HuH-7 (cell line): ENCODE measurements around the gene HEXD.

ENCODE experiments used
- DNase-seq: peaks from one replicate; pipeline ENCODE4 v3.0.0; 2011; ENCODE audit warnings: low spot score

Gene HEXD

DNA sequence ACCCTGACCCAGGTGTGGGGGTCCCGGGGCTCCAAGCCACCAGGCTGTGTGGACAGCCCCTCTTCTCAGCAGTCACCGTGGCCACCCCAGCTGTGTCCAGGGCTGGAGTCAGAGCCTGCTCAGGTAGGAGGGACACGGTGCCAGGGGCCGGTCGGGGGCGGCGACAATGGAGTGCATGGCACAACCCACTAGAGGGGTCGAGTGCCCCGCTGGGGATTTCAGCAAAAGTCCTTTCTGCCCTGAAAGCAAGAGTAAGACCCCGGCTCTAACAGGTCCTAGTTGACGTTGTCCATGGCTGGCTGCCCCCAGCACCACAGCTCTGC, 35.3 kb upstream of the HEXD start:
- DNase-seq, result no peak

DNA sequence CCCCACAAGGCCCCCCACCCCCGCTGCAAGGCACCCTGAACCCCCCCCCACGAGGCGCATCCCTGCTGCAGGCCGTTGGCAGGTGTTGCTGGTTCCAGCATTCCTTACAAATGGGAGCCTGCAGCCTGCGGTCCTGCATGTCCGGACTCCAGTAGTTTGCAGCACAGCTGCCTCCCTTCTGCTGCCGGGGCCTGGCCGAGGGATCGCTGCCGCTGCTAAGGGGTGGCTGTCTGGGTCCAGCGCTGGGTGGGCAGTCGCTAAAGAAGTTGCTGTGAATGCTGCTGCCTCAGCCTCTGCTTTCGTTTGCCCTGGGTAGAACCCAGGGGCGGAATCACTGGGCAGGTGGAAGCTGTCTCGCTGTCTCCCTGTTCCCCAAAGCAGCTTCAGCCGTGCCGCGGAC, 34.7 kb upstream of the HEXD start:
- DNase-seq, result no peak

DNA sequence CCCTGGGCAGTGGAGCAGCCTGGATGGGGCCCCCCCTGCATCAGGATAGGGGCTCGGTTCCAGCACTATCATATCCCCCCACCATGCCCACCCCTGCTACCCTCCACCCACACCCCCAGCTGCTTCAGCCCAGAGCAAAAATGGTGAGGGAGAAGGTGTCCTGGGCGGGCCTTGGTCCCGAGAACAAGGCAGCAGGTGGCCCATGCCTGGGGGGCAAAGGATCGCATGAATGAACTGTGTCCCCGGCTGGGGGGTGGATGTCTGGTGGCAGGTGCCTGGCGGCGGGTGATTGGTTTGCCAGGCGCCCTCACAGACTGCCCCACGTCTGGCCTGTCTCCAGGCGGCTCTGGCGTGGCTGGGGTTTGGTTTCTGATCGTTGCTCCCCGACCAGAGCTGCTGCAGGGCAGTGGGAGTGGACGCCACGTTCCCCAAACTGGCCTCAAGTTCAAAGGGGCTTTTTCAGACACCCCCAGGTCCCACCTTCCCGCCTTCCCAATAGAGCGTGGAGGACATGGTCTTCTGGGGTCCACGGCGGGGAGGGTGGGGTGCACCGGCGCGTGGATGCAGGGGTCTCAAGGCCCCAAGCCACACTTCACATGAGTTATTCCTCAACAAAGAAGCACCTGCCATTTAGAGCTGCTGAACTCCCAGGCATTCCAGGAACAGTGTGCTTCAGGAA, 34.0 kb upstream of the HEXD start:
- no peak for DNase-seq

DNA sequence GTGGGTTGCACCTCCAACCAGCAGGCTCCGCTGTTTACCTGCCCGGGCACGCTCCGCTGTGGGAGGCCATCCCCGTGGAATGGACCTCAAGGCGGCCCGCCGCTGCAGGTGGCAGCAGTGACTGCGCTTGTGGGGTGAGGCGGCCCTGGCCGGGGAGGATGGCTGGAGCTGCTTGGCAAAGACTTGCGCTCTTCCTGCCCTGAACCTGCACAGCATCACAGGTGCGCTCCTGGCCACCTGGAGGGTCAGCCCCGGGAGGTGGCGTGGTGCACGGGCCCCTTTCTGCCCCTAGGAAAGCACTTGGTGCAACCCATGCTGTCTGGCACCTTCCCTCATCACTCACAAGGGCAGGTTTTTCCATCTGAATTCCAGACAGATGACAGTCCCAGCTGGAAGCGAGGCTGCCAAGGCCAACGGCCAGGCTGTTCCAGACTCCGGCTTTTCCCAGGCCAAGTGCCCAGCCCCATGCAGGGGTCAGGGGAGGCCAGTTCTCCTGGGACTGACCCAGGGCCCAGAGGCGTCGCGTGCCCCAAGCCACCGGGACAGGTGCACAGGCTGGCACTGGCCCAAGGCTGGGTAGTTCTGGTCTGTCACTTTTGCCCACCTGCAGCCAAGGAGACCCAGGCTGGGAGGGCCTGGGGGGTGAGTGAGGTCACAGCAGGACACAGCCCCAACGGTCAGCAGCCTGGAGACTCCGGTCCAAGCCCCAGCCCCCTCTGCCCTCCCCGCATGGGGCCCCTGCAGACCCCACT, 33.2 kb upstream of the HEXD start:
- no peak for DNase-seq

DNA sequence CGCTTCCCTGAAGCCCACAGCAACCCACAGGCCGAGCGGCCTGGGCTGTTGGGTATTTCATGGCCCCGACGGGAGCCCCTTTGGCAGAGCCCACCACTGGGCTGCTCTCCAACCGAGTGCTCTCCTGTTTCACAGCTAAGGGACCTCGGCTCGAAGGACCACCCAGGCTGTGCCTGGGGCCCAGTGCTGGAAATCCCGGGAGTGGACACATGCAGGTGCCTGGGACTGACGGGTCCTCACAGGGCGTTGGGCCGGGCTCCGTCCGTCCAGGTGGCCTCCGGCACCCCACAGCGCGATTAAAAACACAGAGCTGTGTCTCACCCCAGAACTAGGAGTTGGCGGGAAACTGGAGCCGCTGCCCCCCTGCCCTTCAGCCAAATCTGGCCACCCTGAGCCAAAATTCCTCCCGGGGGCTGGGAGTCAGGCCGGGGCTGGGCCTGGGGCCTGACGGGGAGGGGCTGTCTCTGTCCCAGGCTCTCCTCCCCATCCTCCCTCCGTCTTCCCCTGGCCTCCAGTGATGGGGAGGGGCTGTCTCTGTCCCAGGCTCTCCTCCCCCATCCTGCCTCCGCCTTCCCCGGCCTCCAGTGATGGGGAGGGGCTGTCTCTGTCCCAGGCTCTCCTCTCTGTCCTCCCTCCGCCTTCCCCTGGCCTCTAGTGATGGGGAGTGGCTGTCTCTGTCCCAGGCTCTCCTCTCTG, 32.4 kb upstream of the HEXD start:
- DNase-seq, result no peak

DNA sequence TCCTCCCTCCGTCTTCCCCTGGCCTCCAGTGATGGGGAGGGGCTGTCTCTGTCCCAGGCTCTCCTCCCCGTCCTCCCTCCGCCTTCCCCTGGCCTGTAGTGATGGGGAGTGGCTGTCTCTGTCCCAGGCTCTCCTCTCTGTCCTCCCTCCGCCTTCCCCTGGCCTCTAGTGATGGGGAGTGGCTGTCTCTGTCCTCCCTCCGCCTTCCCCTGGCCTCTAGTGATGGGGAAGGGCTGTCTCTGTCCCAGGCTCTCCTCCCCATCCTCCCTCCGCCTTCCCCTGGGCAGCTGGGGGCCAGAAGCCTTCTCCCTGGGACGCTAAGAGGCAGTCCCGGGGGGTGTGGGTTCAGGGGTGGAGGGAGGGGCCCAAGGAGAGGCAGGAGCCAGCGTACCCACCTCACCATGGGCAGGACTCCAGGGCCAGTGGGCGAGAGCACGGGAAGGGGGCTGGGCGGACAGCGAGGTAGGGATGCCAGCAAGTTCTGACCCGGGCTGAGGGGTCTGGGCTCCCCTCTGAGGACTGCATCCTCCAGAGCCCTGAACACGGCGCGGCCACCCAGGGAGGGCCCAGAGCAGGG, 31.8 kb upstream of the HEXD start:
- DNase-seq, result no peak

DNA sequence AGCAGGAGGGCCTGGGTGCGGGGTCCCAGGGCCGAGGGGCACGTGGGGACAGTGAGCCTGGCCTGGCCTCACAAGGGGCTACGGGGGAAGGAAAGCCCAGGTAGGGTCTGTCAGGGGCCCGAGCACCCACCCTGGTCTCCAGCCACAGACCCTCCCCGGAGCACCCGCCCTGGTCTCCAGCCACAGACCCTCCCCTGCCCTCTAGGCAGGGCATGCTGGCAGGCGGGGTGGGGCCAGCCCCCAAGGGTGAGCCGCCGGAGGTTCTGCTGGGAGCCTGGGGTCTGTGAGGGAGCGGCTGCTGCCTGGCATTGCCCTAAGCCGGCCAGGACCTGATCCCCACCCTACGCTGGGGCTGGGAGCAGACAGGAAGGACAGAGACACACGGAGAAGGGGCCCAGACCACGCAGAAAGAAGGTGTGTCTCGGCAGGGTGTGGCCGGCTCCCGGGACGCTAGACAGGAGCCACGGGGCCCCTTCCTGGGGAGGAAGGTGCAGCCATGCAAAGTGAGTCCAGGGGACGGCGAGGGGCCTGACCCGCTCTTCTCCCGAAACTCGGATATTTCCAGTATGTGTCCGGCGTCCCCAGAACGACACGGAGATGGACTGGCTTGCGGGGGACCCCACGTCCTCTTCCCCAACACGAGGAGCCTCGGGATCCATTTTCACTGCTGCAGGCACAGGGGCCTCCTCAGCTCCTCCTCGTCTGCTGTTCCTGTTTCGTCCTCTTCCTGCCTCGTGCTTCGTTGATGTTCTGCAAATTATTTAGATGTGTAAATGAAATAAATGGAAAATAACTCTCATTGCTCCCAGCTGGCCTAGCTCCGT, 31.1 kb upstream of the HEXD start:
- no peak for DNase-seq

DNA sequence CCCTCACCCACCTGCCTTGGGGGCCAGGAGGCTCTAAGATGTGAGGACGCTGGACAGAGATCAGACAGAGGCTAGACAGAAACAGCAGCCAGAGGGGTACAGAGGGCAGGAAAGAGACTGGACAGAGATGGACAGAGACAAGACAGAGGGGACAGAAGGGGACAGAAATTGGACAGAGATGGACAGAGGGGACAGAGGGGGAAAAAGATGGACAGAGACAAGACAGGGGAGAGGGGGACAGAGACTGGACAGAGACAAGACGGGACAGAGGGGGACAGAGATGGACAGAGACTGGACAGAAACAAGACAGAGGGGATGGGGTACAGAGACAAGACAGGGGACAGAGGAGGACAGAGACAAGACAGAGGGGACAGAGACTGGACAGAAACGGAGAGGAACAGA, 30.4 kb upstream of the HEXD start:
- DNase-seq, result no peak

DNA sequence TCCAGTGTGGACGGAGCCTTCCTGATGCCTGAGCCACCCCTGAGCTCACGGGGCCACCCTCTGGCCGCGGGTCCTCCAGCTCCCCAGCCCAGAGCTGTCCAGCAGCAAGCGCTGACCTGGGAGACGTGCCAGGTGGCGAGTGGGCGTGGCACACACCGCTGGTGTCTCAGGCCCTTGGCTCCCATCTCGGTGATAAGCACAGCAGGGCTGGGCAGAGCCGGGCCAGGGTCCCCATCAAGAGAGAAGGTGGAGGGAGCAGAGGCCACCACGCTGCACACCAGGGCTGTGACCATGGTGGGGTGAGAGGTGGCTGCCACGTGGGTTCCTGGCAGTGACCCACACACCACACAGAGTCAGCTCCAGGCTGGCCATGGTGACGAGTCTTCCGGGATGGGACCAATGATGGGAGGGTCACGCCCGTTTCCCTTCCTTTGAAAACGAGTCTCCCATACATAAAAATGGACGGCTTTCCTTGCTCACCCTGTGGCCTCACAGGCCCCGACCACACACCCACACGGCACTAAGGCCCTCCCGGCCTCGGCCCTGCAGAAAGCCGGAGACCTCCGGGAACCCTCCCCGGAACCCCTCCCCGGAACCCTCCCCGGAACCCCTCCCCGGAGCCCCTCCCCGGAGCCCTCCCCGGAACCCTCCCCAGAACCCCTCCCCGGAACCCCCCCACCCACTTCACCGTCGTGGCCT, 29.8 kb upstream of the HEXD start:
- DNase-seq, result no peak

DNA sequence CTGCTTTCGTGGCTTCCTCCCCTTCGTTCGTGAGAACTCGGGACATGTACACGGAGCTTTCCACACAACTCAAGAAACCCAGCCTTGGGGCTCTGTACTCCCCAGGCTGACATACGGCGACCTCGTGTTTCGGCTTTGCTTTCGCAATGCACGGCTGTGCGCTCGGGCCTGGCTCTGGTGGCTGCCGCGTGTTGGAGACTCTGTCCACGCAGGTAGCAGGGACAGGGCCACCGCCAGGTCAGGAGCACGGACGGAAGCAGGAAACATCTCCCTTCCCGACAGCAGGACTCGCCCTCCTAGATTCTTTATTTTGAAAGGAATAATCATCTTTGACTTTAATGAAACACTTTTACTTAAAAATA, 29.2 kb upstream of the HEXD start:
- DNase-seq, result no peak

DNA sequence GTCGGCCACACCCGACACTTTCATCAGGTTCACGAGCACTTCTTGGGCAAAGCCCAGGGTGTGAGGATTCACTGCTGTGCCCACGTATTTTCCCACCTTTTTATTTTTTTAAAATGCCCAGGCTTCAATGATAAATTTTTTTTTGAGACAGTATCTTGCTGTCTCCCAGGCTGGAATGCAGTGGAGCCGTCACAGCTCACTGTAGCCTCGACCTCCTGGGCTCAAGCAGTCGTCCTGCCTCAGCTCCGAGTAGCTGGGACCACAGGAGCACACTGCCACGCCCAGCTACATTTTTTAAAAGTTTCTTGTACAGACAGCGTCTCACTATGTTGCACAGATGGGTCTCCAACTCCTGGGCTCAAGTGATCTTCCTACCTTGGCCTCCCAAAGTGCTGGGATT, 28.8 kb upstream of the HEXD start:
- no peak for DNase-seq

DNA sequence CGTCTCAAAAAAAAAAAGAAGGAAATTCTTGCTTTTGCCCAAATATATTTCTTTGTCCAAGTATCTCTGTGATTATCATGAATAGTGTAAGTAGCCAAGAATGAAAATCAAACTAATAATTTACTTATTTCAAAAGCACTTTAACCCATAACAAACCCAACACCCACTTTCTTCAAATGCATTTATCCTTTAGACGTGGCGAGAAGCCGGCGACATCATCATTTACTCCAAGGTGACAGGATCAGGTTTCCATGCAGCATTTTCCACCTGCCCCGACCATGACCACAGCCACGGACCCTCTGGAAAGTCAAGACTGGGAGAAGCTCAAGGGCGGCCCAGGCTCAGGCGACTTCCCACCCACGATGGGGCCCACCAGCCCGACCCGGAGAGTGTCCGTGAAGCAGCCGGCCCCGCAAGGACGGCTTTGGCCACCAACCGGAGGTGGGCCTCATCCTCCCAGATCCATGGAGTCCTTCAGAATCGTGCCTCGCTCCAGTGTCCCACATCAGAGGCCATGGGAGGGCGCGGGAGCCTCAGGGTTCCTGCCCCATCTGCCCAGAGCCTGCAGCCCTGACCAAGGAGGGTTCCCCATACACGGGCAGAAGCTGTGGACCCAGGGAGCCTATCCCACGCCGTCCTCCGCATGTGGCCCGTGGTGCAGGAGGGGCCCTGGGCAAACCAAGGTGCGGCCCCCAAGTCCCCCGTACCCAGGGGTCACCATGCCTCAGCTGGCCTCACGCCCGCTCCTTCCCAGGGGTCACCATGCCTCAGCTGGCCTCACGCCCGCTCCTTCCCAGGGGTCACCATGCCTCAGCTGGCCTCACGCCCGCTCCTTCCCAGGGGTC, 27.9 kb upstream of the HEXD start:
- no peak for DNase-seq

DNA sequence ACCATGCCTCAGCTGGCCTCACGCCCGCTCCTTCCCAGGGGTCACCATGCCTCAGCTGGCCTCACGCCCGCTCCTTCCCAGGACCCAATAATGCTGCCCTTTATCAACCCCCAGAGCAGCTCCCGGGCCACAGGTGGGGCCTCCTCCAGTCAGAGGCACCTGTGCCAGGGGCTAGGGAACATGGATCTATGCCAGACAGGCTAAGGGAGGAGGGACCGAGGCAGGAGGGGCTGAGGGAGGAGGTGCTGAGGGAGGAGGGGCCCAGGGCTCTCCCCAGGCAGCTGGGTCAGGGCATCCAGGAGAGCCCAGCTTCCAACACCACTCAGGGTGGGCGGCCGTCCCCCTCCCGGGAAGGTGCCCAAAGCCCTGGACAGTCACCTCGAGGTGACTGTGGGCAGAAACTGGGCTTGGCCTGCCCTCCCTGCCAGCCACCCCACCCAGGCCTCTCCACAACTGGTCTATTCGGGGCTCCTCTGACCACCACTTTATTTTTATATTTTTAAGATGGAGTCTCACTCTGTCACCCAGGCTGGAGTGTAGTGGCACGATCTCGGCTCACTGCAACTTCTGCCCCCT, 27.2 kb upstream of the HEXD start:
- no peak for DNase-seq

DNA sequence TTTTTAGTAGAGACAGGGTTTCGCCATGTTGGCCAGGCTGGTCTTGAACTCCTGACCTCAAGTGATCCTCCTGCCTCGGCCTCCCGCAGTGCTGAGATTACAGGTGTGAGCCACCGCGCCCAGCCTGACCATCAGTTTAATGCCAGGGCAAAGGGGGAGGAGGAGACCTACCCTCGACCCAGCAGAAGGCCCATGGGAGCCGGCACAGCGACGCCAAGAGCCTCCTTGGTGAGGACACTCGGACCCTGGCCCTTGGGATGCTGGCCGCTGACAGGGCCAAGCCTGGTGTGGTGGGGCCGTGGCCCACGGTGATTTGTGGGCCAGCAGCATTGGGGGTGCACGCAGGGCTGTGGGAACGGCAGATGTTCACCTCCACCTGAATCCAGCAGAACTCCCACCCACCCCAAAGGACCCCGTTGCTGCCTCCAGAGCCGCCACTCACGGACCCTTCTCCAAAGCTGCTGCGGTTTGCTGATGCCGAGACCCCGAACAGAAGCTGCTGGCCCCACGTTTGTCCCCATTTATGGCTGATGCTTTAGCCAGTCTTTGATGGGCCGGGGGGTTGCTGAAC, 26.6 kb upstream of the HEXD start:
- no peak for DNase-seq

DNA sequence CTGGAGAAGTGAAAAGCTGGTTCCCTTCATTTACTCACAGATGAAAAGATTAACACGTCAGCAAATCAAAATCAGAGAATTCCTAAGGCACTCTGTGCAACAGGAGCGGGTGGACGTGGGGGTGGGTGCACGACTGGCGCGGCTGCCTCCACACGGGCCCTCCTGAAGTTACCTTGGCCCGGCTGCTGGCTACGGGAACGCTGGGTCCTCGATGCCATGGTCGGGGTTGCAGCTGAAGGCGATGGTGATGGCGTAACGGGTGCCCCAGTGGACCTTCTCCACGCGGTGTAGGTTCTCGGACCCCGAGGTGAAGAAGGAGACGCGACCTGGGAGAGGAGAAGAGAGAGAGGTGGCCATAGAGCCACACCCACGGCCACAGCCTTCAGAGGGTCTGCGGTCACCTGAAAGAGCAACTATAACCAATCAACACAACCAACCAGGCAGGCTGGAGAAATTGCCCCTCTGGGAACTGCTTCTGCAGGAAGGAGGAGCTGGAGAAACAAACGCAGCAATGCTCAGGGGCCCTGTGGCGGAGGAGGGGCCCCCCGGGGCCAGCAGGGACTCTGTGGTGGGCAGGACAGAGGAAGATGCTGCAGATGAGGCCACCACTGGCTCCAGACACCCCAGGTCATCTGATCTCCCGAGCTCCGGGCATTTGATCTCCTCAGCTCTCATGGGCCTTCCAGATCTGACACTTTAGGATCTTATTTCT, 25.8 kb upstream of the HEXD start:
- no peak for DNase-seq

DNA sequence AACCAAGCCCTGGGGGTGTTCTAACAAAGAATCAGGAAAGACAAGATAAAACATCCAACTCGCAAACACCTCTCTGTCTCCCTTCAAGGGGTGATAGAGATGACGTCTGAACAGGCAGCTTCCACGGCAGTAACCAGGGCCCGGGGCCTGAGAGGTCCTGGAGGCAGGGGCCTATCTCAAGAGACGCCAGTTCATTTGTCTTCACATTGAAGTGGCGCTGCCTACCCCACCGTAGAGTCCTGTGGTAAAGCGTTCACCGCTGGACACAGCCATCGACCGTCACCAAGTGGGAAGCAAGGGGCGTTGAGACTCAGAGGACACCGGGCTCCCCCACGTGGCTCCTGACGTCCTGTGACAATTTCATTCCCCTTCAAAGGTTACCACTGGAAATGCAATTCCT, 25.2 kb upstream of the HEXD start:
- DNase-seq, result no peak

DNA sequence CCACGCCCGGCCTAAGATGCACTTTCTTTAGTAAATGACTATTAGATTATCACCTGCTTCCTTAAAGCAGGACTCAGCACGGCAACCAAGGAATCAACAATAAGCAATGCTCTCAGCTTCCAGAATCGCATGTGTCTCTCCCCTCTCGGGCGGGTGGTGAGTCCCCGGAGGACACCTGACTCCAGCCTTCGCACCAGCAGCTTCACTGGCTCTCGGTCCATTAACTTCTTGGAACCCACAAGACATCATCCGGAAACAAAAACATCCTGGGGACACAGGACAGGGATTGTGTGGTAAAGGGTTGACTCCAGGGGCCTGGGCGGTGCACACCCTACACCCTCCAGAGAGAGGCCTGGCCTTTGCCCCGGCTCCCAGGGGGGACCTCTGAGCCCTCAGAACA, 23.9 kb upstream of the HEXD start:
- no peak for DNase-seq

DNA sequence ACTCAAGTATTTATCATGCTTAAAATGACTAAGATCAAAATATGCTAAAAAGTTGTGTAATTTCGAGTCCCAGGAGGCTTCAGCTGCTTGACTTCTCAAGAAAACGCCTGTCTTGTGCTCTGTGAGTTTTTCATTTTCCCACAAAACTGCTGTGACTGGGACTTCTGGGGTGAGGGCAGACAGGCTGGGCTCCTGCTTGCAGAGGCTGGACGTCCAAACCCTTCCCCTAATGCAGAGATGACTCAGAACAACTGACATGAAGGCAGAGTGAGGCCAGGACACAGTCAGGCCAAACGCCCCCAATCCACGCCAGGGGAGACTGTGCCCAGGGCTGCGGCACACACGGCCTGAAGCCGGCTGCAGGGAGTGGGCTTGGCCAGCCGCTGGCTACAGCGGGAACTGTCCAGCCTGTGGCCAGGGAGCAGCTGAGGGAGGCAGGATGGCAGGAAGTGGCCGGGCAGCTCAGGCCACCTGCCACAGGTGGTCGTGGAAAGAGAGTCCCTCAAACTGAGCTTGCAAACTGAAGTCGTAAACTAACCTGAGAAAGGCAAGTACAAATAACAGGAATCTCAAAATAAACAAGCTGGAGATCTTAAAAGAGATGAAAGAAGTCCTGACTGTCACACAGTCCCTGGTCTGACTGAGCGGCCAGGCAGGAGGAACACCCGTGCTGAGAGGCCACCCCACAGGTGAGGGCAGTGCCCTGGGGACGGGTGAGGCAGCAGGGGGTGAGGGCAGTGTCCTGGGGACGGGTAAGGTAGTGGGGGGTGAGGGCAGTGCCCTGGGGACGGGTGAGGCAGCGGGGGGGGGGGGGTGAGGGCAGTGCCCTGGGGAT, 21.3 kb upstream of the HEXD start:
- DNase-seq, result no peak
